ENCODE results near the gene ZNF549.

The ZNF549 gene

DNA sequence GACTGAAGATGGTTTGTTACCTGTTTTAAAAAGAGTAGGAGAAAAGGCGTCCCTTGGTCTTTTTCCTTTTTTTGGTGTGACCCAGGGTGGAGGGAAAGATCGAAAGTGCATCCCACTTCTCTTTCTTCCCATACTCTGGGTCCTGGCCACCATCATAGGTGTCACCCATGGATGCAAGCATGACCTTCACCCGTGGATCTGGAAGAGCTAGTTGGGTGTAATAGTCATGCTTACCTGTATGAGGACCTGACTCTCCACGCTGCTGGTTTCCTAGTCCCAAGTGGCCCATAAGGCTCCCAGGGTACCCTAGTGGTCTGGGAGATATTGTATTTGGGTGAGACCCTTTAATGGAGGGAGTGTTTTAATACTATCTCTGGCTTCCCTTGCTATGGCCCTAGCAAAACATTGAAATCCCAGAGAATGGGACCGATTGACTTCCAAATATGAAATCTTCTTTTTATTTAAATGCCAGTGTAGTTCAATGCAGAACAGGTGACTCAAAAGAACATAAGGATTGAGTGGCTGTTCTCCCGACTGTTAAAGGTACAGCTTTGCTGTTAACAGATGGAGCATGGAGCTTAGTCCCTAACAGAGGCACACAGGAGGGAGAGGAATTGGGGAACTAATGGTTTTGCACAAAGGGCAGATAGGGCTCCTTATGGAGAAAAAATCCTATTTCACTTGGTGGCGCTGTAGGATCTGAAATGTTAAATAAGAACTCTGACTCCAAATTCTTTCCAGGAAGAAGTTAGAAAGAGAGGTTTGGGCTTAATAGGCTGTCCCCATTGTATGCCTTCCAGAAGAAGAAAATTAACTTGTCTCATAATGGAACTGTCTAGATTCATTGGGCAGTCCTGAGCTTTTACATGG is 39.5 kb downstream of the ZNF549 start:
- no peak for DNase-seq (ENCODE audit: low read depth)

DNA sequence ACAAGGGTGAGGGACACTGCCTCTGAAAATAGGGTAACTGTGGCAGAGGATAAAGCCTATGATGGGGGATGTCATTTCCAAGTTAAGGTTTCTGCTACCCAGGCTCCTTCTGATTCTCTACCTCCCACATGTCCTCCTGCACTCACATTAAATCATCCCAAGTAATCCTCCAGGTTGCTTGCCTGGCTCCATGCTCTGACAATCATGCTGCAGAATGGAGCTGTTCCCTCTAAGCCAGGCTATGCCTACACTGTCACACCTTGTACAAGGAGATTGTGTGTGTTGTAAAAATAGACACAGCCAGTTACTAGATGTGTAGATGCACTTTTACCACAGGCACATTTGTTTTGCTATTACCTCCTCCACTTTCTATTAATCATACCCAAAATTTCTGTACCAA is 43.6 kb downstream of the ZNF549 start:
- no peak for DNase-seq (ENCODE audit: low read depth)

- DNase-seq (ENCODE audit: low read depth): no peak
Observed at GRCh38 chr19:57572415-57572947, 45.3 kb downstream of the ZNF549 start.

GRCh38 chr19:57576661-57577060 is 49.5 kb downstream of the ZNF549 start:
- DNase-seq (ENCODE audit: low read depth): no peak

DNA sequence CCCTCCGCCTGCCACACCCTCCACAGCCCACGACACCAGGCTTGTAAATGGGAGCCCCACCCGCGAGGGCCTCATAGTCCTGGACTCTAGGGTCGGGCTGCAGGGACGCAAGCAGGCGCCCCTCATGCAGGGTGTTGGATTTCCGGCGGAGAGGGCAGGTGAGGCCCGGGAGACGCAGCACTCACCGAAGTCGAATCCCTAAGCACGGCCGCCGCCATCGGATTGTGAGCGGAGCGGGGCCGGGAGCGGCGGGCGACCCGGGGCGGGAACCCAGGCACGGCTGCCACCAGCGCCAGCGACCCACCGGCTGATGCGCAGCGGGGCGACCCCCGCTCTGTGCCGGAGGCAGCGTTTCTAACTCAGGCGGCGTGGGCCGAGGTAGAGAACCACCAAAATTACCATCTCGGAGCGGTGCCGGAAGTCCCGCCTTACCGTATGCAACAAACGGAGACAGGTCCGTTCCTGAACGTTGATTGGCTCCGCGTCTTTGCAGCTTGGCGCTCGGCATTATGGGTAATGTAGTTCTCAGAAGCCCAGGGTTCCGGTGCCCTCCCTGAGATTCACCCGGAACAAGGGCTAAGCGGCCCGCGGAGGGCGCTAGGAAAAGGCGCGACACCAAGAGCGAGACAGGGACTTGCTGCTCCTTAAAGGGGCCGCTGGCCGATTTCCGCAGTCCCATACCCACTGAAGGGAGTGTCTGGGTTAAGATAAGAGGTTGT is 51.5 kb downstream of the ZNF549 start, which contains the start of gene ZNF416:
TSS of gene ZNF416 (minus strand) at position 425 of the 719 bp plus-strand sequence. CDS start at position 218, 207 bp downstream.
- DNase-seq (ENCODE audit: low read depth): peak; percentile 90

DNA sequence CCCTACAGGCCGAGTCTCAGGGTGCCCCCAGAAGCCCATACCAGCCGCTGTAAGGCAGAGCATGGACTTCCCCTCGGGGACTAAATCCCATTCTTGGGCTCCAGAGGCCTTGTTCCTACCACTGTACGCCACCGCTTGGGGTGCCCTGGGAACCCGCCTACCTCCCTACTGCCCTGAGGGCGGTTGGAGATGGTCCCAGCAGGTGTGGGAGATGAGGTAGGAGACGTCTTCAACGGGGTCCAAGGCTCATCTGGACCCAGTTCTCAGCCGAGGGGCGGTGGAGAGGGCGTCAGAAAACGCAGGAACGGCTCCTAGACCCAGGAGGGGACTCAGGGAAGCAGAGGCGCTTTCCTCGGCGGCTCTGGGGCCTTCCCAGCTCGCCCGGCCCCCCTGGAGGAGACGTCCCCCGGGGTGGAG is 56.0 kb downstream of the ZNF549 start:
- no peak for DNase-seq (ENCODE audit: low read depth)

GRCh38 chr19:57583521-57584416 is 56.6 kb downstream of the ZNF549 start, which contains the start of gene ZIK1:
TSS of gene ZIK1 (plus strand) at chr19:57584145. CDS start at chr19:57584357, 212 bp downstream.
- peak; percentile 74 for DNase-seq (ENCODE audit: low read depth)

- no peak for DNase-seq (ENCODE audit: low read depth)
Observed at GRCh38 chr19:57587529-57587928, 60.4 kb downstream of the ZNF549 start.

DNA sequence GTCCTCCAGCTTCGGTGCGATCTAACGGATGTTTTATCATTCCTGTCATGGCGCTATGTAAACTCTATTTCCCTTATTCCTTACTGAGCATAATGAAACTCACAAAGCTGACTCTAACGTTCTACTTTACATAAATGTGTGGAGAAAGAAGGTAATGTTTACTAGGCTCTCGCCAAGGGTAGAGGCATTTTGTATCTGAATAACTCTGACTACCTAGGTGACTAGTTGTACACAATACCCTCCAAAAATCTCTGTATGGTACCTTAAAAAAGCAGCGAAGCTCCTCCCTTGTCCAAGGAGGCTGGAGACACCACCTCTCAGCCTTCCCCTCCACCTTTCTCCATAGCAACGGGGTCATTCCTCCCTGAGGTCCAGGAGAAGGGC is 72.2 kb downstream of the ZNF549 start:
- no peak for DNase-seq (ENCODE audit: low read depth)

DNA sequence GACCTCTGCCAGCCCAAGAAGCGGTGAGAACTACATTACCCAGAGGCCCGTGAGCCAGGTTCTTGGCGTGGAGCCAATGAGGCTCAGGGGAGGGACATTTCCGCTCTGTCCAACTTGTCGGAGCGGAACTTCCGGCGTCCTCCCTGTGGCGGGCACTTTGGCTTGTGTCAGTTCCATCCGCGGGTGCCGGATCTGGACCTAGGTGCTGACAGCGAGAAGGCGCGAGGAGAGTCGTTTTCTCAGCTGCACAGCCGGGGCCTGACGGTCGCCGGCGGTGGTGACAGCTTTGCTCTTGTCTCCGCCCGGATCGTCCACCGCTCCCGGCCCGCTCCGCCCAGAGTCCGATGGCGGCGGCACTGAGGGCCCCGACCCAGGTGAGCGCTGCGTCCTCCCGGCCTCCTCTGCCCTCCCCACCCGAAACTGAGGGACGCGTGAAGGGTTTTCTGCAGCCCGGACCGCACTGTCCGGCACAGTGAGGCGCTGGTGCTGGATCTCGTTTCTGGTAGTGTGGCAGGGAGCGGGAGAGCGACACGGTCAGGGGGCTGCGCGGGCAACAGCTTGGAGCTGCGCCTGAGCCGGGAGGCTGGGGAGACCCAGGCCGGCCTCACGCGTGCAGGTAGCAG is 72.7 kb downstream of the ZNF549 start, which contains the start of gene ZNF530:
TSS of gene ZNF530 (plus strand) at position 125 of the 623 bp plus-strand sequence. CDS start 4,461 bp downstream, outside the sequence.
- DNase-seq (ENCODE audit: low read depth): peak; percentile 74

GRCh38 chr19:57606931-57607330 is 79.8 kb downstream of the ZNF549 start:
- no peak for DNase-seq (ENCODE audit: low read depth)
